Mononuclear cell (primary cell): ENCODE results near the gene JAKMIP2. TPM values are rescaled to one million over a fixed set of nuclear protein-coding genes. Genes with fewer than 3 reads are reported as not detected.
"Not testable (repeated sequence)": the region's sequence is repeated elsewhere in the genome, so short reads cannot be mapped to it uniquely, and the experiment has no call there.

Experiments used
- H3K27me3 ChIP-seq: 2 replicates; pipeline ENCODE4 v1.6.0; 2011; ENCODE audit warnings: low read length, control low read depth; ENCODE audit not compliant: insufficient read depth
- H3K4me1 ChIP-seq: 2 replicates; pipeline ENCODE4 v1.5.1; 2011; ENCODE audit warnings: mild to moderate bottlenecking, low read length, control low read depth; ENCODE audit not compliant: insufficient read depth
- H3K4me3 ChIP-seq: 2 replicates; pipeline ENCODE4 v1.5.1; 2011; ENCODE audit warnings: mild to moderate bottlenecking, low read length, moderate library complexity
- H3K9me3 ChIP-seq: 2 replicates; pipeline ENCODE4 v1.5.1; 2011; ENCODE audit warnings: low read depth, mild to moderate bottlenecking, control low read depth, low read length
- total RNA-seq: library from RNA; depleted of rRNA; stranded (reverse); fragments of >200 nt; gene quantifications from one replicate; pipeline ENCODE4 v1.2.3, GENCODE V29; 2012

JAKMIP2 gene
- 1.2 TPM for total RNA-seq

DNA sequence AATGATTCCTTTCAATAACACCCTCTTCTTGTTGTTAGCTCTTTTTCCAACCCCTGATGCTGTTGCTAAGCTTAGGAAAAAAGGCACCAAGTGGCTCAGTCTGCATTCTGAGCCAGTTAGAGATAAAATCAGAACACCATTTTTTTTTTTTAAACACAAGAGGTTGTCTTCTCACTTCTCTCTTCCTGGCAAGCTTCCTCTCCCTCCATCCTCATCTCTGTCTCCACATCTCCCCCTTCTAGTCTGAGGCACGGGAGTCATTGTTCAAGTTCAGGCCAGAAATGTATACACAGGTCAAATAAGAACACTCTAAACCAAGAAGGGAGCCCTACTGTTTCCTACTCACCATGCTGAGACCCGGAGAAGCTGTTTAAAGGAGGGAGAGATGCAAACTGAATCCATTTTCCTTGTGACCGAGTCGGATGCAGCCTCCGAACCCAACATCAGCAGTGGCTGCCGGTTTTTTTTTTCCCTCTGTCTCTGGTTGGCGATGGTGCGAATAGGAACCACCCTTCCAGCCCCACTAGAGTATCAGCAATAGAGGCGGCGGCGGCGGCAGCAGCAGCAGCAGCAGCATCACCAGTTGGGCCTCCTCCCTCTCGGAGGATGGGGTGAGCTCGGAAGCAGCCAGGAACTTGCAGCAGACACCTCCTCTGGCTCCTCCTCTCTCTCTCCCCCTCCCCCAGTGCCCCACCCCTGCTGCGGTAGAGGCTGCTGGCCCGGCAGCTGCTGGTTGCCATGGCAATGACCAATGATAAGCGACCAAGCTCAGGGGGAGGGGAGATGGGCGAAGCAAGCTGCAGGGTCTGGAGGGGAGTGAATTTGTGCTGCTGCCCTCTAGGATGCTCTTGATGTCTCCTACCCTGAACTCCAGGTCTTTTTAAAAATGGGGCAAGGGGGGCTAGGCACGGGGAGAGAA lies at the start of gene JAKMIP2:
JAKMIP2 (minus strand) TSS at position 619 of the 919 bp plus-strand sequence. CDS start 110,922 bp downstream, outside the sequence.
- Histone ChIP-seq H3K4me3 (peak within 1 kb of the TSS; percentile 40), H3K4me1 (peaks cover 7% of the 10 kb centered on the region), H3K9me3 (no peaks in the 10 kb centered on the region), H3K27me3 (no peaks in the 10 kb centered on the region)

DNA sequence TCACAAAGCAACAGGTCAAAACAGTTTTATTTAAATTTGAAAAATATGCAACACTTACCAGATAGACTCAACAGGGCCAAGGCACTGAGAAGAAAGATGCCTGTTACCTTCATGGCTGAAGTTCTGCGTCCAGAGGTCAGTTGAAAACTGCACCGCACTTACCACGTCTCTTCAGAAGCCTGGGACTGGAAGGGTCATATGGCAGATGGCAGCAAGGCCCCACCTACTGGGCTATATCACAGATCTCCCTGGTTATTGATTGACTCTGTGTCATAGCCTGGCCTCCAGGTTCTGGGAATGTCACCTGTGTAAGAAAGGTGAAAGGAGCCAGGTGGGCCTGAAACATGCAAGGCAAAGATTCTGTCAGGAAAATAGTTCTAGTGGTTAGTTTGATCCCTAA lies 48.9 kb upstream of the JAKMIP2 start, which contains the start of gene SPINK1:
SPINK1 (minus strand) TSS at position 207 of the 400 bp plus-strand sequence; CDS start at position 113, 94 bp downstream.
- H3K9me3 ChIP-seq = no peaks in the 10 kb centered on the region
- no peaks in the 10 kb centered on the region for H3K27me3 ChIP-seq
- H3K4me1 ChIP-seq = no peaks in the 10 kb centered on the region
- H3K4me3 ChIP-seq = no peak within 1 kb of the TSS

DNA sequence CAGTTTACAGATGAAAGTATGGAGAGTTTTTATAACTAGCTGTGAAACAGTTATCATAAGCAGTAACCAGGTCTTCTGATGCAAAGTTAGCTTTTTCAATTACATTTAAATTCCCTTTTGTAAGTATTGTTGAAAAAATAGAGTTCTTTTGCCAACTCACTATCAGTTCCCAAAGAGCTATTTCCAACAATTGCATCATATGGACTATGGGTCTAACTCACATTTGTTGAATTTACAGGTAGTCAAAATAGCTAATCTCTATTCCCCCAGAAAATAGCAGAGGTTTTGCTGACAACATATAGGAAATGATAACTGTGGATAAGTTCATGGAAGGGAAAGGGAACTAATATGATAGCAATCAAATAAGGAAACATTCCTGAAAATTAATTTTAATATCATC lies 47.5 kb upstream of the JAKMIP2 start:
- Histone ChIP-seq H3K4me1 (no peaks in the 10 kb centered on the region), H3K9me3 (no peaks in the 10 kb centered on the region), H3K4me3 (no peak overlapping the region), H3K27me3 (no peaks in the 10 kb centered on the region)

GRCh38 chr5:147827017-147827416 lies 44.5 kb upstream of the JAKMIP2 start:
- not testable (repeated sequence) for H3K27me3 ChIP-seq, H3K4me3 ChIP-seq, H3K4me1 ChIP-seq, H3K9me3 ChIP-seq

DNA sequence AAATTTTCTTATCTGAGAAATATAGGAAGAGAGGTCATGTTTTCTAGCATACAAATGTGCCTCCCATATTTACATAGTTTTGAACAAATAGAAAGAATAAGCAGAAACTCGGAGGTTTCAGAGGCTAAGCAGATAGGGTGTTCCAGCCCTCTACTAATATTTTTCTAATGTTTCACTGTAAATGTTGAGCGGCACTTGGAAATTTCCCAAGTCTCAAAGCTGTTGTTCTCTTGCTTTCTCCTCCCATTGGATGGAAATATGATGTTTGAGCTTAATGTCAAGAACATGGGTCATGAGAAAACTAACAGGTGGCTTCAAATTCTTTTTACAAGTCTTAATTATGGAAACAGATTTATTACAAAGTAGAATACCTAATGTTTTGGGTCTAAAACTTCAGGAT lies 43.8 kb upstream of the JAKMIP2 start:
- Histone ChIP-seq H3K27me3 (no peaks in the 10 kb centered on the region), H3K4me1 (no peaks in the 10 kb centered on the region), H3K4me3 (no peak overlapping the region), H3K9me3 (no peaks in the 10 kb centered on the region)

DNA sequence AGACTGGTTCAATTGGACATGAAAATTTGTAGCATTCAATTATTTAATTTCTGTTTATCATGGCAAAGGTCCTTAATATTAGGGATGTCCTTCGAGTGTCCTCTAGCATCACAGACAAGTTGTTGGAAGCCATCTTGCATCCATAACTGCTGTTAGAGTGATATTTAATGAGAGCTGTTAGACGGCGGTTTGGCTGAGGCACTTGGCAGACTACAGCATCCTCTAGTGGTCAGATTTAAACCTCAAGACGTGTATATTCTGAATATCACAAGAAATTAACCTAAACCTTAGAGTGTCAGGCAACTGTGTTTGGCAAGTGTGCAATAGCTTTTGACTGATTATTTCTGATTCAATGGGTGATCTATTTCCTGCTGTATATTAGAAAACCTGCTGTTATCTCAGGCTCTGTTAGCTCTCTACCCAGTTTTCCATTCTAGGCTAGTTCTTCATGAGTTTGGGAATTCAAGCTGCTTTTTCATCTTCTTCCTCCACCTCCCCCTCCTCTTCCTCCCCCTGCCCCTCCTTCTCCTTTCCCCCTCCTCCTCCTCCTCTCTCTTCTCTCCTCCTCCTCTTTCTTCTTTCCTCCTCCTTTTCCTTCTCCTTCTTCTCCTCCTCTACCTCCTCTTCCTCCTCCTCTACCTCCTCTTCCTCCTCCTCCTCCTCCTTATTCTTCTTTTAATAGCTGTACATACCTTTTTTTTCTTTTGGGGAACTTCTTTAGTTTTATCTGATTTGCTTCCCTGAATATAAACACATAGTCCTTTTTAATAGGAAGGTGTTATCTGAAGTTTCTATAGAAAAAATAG lies 40.4 kb upstream of the JAKMIP2 start:
- Histone ChIP-seq H3K4me1 (no peaks in the 10 kb centered on the region), H3K9me3 (no peaks in the 10 kb centered on the region), H3K4me3 (no peak overlapping the region), H3K27me3 (no peaks in the 10 kb centered on the region)

GRCh38 chr5:147822222-147822621 lies 39.7 kb upstream of the JAKMIP2 start:
- not testable (repeated sequence) for H3K4me3 ChIP-seq, H3K27me3 ChIP-seq, H3K4me1 ChIP-seq, H3K9me3 ChIP-seq

DNA sequence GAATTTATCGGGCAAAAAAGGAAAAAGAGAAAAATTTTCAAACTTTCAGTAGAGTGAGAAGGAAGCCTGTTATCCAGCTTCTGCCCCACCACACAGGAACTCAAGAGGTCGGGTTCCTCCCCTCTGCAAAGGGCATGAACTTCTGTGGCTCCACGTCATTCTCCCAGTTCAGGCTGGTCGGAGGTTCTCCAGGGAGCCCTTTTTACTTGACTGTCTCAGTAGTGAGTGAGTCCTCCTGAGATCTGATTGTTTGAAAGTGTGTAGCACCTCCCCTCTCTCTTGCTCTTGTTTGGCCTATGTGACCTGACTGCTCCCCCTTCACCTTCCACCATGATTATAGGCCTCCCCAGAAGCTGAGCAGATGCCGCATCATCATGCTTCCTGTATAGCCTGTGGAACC lies 39.2 kb upstream of the JAKMIP2 start:
- no peaks in the 10 kb centered on the region for H3K9me3 ChIP-seq
- H3K4me1 ChIP-seq = no peaks in the 10 kb centered on the region
- H3K4me3 ChIP-seq = no peak overlapping the region
- no peaks in the 10 kb centered on the region for H3K27me3 ChIP-seq

DNA sequence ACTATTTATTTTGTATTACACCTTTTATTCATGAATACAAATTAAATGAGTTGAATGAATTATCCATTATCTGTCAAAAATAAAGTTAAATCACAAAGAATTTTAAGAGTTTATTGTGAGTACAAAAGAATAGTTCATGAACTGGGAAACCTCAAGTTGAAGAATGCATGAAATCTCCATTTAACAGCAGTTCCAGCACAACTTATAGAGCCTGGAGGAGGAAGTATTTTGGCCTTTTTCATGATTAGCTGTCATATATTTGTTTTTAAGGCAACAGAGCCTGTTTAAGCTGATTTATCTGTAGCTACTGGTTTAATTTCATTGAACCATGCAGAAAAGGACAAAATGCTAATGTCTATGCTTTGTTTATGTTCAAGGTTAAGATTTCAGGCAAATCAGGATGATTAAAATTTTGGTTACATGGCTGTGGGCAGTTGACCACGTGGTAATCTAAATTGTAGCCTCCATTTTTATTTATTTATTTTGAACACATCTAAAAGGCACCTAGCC lies 36.8 kb upstream of the JAKMIP2 start:
- Histone ChIP-seq H3K9me3 (no peaks in the 10 kb centered on the region), H3K4me1 (no peaks in the 10 kb centered on the region), H3K27me3 (no peaks in the 10 kb centered on the region), H3K4me3 (no peak overlapping the region)

DNA sequence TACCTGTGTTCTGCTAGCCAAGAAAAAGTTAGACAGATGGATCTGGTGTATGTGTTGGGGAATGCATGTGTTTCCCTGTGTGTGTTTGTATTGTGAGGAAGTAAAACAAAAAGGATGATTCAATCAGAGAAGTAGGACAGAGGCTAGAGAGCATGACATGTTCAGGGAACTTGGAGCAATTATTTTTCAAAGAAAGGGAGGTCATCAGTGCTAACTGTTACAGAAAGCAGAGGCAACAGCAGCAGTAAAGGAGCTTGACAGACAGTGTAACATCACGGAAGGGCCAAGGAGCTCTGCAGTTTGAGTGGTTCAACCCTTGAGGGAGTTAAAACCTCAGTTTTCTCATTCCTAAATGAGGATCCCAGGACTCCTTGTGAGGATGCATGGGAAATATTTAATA lies 35.8 kb upstream of the JAKMIP2 start:
- Histone ChIP-seq H3K4me1 (no peaks in the 10 kb centered on the region), H3K27me3 (no peaks in the 10 kb centered on the region), H3K4me3 (no peak overlapping the region), H3K9me3 (no peaks in the 10 kb centered on the region)

DNA sequence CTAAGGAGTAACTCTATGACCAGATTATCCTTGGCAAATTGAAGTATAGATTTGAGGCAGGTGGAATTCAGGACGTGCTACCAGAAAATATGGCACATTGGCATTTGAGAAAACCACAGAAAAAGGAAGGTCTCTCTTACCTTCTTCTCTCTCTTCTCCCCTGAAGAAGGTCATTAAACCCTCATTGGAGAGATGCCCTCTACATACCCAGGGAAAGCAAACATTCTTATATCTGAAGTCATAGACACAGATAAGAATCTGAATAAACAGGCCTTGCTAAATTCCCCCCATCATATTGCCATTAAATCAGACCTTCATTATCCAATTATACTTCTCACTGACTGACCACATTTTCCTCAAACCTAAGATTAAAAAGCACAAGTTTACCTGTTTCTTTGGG lies 31.2 kb upstream of the JAKMIP2 start:
- no peaks in the 10 kb centered on the region for H3K27me3 ChIP-seq
- H3K4me1 ChIP-seq = no peaks in the 10 kb centered on the region
- H3K4me3 ChIP-seq = no peak overlapping the region
- no peaks in the 10 kb centered on the region for H3K9me3 ChIP-seq

- peaks cover 12% of the 10 kb centered on the region for H3K4me1 ChIP-seq
- H3K9me3 ChIP-seq = no peaks in the 10 kb centered on the region
- no peak overlapping the region for H3K4me3 ChIP-seq
- H3K27me3 ChIP-seq = no peaks in the 10 kb centered on the region
These were observed 27.5 kb upstream of the JAKMIP2 start for GRCh38 chr5:147809830-147810666.

- Histone ChIP-seq H3K9me3 (no peaks in the 10 kb centered on the region), H3K27me3 (no peaks in the 10 kb centered on the region), H3K4me1 (peaks cover 34% of the 10 kb centered on the region), H3K4me3 (no peak overlapping the region)
These were observed 22.5 kb upstream of the JAKMIP2 start for GRCh38 chr5:147805030-147805454.

DNA sequence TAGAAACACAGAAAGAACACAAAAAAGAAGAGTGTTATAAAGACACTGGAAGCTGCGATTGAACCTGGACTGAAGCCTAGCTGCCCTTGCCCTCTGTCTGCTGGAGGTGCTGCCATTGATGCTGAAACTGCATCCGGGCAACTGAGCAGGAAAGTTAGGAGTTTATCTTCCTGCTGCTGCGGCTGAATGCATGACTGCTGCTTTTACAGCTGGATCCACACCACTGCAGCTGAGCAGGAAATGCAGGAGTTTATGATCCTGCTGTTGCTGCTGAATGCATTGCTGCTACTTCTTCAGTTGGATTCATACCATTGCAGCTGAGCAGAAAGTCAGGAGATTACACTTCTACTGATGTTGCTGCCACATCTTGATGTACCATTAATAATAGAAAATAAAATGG lies 21.8 kb upstream of the JAKMIP2 start:
- no peaks in the 10 kb centered on the region for H3K9me3 ChIP-seq
- H3K4me3 ChIP-seq = no peak overlapping the region
- no peaks in the 10 kb centered on the region for H3K27me3 ChIP-seq
- peaks cover 34% of the 10 kb centered on the region for H3K4me1 ChIP-seq
